Measurements from ENCODE around the gene CD14. TPM values are rescaled to one million over a fixed set of nuclear protein-coding genes. Genes with fewer than 3 reads are reported as not detected.
"Not testable (repeated sequence)": the region's sequence is repeated elsewhere in the genome, so short reads cannot be mapped to it uniquely, and the experiment has no call there.

CD14 gene
- total RNA-seq, 1 donor from 2014 or later, result 165 TPM

DNA sequence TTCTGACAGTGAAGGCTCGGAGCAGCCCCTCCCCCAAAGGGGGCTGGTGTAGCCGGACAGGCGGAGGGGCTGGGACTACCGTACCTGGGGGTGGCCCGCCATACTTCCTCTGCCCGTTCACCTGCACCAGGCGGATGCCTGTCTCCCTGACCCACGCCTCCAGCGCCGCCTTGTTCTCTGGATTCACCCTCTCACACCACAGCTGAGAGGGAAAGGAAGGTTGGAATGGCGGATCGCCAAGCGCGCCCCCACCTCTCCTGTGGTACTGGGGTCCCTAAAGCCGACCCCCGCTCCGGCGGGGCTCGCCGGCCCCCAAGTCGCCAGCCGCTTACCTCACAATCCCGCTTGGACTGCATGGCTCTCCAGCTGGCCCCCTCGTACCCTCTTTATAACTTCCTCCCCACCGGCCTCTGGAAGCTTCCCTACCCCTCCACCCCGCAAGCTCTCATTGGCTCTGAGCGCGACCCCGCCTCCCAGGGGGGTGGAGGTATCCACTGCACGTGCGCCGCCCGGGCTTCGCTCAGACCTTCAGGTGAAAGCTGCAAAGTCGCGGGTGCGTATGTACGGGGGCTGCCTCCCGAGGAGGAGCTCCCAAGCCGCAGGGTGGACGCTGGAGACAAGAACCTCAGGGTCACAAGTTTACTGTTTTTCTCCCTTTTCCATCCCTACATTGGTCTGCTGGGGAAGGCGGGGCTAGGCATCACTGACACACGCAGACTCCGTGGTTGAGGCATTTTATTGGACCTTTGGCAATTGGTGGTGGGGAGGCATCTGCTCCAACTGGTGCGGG is 40.4 kb upstream of the CD14 start, which contains the start of gene DND1:
Gene DND1, minus strand, starts transcription at position 390 of the 790 bp plus-strand sequence. Its CDS starts 34 bp downstream, at position 356.
- H3K36me3 ChIP-seq, result peaks cover 93% of the 10 kb centered on the region
- H3K4me3 ChIP-seq, result no peak within 1 kb of the TSS
- intact Hi-C loops (cut with DNase I), result no loop called here
- peak in 1 of 2 donors; percentile 12 for ATAC-seq
- no peaks in the 10 kb centered on the region for H3K9me3 ChIP-seq
- TF ChIP-seq, protein P1, sequence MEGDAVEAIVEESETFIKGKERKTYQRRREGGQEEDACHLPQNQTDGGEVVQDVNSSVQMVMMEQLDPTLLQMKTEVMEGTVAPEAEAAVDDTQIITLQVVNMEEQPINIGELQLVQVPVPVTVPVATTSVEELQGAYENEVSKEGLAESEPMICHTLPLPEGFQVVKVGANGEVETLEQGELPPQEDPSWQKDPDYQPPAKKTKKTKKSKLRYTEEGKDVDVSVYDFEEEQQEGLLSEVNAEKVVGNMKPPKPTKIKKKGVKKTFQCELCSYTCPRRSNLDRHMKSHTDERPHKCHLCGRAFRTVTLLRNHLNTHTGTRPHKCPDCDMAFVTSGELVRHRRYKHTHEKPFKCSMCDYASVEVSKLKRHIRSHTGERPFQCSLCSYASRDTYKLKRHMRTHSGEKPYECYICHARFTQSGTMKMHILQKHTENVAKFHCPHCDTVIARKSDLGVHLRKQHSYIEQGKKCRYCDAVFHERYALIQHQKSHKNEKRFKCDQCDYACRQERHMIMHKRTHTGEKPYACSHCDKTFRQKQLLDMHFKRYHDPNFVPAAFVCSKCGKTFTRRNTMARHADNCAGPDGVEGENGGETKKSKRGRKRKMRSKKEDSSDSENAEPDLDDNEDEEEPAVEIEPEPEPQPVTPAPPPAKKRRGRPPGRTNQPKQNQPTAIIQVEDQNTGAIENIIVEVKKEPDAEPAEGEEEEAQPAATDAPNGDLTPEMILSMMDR (IDR thresholded peaks at IDR 0.05), result no peak
- no peak for DNase-seq
- no peaks in the 10 kb centered on the region for H3K4me1 ChIP-seq
- H3K27ac ChIP-seq, result no peak within 1 kb of the TSS
- H3K27me3 ChIP-seq (ENCODE audit: low read depth), result no peaks in the 10 kb centered on the region

DNA sequence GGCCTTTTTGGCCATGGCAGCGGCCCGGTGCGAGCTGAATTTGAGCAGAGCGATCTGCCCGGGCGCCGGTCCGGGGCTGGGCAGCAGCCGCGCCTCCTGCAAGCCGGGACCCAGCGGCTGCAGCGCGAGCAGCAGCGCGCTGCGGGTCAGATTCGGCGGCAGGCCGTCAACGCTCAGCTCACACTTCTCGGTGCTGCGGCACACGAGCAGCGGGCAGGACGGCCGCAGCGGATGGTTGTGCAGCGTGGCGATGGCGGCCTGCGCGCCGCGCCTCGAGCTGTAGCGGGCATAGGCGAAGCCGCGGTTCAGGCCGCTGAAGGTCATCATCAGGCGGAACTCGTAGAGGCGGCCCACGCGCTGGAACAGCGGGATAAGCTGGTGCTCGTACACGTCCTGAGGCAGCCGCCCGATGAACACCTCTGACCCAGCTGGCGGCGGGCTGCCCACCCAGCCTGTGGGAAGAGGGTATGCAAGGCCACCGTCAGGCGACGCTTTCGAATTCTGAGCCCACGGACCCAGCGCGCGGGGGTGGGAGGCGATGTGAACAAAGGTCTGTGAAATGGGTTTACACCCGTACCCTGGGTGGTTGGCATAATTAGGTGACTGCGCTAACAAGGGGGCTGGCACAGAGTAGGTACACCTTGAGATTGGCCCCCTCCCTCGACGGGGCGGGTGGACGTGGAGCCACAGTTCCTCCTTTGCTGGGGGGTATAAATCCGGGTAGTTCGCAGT is 39.6 kb upstream of the CD14 start:
- H3K9me3 ChIP-seq, result no peaks in the 10 kb centered on the region
- H3K4me3 ChIP-seq, result no peak overlapping the region
- no peak overlapping the region for H3K27ac ChIP-seq
- peaks cover 93% of the 10 kb centered on the region for H3K36me3 ChIP-seq
- no peaks in the 10 kb centered on the region for H3K4me1 ChIP-seq
- intact Hi-C loops (cut with DNase I), result no loop called here
- TF ChIP-seq, protein P1 (IDR thresholded peaks at IDR 0.05), result no peak
- ATAC-seq (peak; percentile 28 to 54), DNase-seq (peak; percentile 64)
- H3K27me3 ChIP-seq (ENCODE audit: low read depth), result no peaks in the 10 kb centered on the region

DNA sequence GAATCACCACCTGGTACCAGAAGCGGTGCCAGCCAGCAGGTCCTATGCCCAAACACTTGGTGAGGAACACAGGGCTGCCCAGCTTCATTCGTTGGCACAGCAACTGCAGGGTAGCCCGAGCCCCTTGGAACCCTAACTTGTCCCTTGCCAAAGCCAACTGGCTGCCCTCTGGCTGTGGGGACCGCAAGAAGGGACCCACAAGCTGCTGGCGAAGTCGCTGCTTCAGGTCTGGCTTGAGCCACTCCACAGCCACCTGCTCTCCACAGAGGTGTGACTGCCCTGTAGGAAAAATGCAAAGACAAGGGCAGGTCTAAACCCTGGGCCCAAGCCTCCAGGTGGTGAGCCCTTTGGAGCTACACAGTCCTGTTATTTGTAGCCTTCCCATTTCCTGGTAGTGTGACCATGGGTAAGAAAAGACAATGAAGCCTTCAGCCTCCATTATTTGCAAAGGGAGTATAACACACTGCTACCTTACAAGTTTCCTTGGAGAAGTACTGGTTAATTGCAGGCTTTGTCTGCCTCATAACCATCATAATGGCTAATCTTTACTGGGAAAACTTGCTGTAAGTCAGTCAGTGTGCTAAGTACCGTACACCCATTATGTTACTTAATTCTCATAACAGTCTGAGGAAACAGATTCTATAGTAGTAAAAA is 38.6 kb upstream of the CD14 start:
- H3K27ac ChIP-seq, result no peak overlapping the region
- ATAC-seq (no peak), DNase-seq (no peak)
- intact Hi-C loops (cut with DNase I), result no loop called here
- peaks cover 87% of the 10 kb centered on the region for H3K36me3 ChIP-seq
- H3K9me3 ChIP-seq, result no peaks in the 10 kb centered on the region
- TF ChIP-seq, protein P1 (IDR thresholded peaks at IDR 0.05), result no peak
- H3K4me1 ChIP-seq, result peaks cover 6% of the 10 kb centered on the region
- H3K4me3 ChIP-seq, result no peak overlapping the region
- no peaks in the 10 kb centered on the region for H3K27me3 ChIP-seq (ENCODE audit: low read depth)

DNA sequence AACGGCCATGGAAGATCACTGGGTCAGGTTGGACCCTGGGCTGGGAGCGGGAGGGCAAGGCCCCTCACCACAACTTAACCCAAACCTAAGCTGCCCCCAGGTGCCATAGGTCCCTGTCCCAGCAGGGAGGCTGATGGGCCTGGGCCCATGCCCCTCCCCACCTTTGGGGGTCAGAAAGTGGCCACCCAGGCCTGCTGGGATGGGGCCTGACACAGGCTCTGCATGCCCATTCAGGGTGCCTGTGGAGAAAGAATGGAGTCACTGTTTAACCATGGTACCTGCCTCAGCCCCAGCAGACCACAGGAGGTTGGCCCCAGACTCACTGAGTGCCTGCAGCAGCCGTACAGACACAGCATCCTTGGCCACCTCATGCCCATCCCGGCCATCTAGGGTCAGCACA is 38.1 kb upstream of the CD14 start:
- H3K4me1 ChIP-seq, result peaks cover 11% of the 10 kb centered on the region

DNA sequence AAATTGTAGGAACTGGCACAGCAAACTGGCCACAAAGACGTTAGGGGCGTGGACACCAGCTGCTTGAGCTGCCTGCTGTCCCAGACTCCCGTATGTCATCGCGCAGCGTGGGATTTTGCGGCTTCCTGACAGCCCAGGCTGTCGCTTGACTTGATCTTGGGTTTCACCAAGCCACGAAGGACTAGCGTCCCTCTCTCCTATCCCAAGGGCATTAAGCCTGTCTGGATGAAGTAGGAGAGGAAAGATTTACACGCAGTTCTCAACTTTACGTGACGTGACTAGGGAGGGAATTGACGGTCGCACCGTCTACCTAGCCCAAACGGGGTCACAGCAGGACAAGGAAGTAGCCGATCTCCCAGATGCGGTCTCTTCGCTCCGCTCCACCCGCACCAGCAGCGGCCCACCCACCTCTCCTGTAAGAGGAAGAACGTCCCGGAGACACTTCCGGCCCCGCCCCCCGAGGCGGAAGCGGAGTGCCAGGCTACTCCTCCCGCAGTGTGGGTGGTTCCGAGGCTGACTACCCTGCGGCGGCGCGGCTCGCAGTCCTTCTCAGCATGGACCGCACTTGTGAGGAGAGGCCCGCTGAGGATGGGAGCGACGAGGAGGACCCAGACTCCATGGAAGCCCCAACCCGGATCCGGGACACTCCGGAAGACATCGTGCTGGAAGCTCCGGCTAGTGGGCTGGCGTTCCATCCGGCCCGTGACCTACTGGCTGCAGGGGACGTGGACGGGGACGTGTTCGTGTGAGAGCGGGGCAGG is 31.6 kb upstream of the CD14 start, which contains the start of gene WDR55:
Gene WDR55, plus strand, starts transcription at position 546 of the 761 bp plus-strand sequence. Its CDS starts 9 bp downstream, at position 555.
- peak; percentile 99 to 100 for ATAC-seq
- Histone ChIP-seq H3K27ac (peak within 1 kb of the TSS; percentile 90), H3K9me3 (no peaks in the 10 kb centered on the region), H3K27me3 (ENCODE audit: low read depth) (no peaks in the 10 kb centered on the region), H3K36me3 (peaks cover 61% of the 10 kb centered on the region), H3K4me1 (peaks cover 27% of the 10 kb centered on the region), H3K4me3 (peak within 1 kb of the TSS; percentile 99)
- DNase-seq, result peak; percentile 98
- intact Hi-C loops (cut with DNase I), result no loop called here
- TF ChIP-seq, protein P1 (IDR thresholded peaks at IDR 0.05), result no peak

More for the DNA sequence above, 38.1 kb upstream of the CD14 start:
- H3K36me3 ChIP-seq, result peaks cover 82% of the 10 kb centered on the region
- H3K4me3 ChIP-seq; H3K9me3 ChIP-seq; DNase-seq; H3K27ac ChIP-seq; intact Hi-C loops (cut with DNase I); H3K27me3 ChIP-seq (ENCODE audit: low read depth): not testable (repeated sequence)
- peak in 1 of 2 donors; percentile 35 for ATAC-seq

Measured in lower lobe of right lung (tissue), 2 donors.